NT2/D1 (cell line): ENCODE results near the gene ASPSCR1.

Experiments
- DNase-seq: peaks from one replicate; pipeline ENCODE4 v3.0.0-alpha.2; 2011; ENCODE audit warnings: low read depth, low spot score
- H3K27me3 ChIP-seq: 2 replicates; pipeline ENCODE4 v1.6.0; 2011; ENCODE audit warnings: mild to moderate bottlenecking; ENCODE audit not compliant: insufficient read length, insufficient read depth
- H3K36me3 ChIP-seq: 2 replicates; pipeline ENCODE4 v1.6.1; 2011; ENCODE audit warnings: mild to moderate bottlenecking, low read length, mixed read lengths; ENCODE audit not compliant: insufficient read depth, insufficient read length
- H3K4me1 ChIP-seq: 2 replicates; pipeline ENCODE4 v1.5.1; 2011; ENCODE audit not compliant: insufficient read depth, insufficient read length
- H3K4me3 ChIP-seq: 2 replicates; pipeline ENCODE4 v1.5.1; 2011; ENCODE audit warnings: low read depth; ENCODE audit not compliant: insufficient read length
- H3K9ac ChIP-seq: 2 replicates; pipeline ENCODE4 v1.6.0; 2011; ENCODE audit warnings: low read depth; ENCODE audit not compliant: insufficient read length
- H3K9me3 ChIP-seq: 2 replicates; pipeline ENCODE4 v1.5.1; 2011; ENCODE audit warnings: mild to moderate bottlenecking, low read length; ENCODE audit not compliant: insufficient read depth
- SUZ12 ChIP-seq: IDR thresholded peaks from 2 replicates; pipeline ENCODE4 v1.6.1; 2011; ENCODE audit not compliant: insufficient read length, insufficient read depth; ENCODE audit errors: extremely low read depth
- YY1 ChIP-seq: IDR thresholded peaks from 2 replicates; pipeline ENCODE4 v1.6.1; 2011; ENCODE audit not compliant: insufficient read length, insufficient read depth
- ZNF274 ChIP-seq: IDR thresholded peaks from 2 replicates; pipeline ENCODE4 v1.6.1; 2011; ENCODE audit warnings: mild to moderate bottlenecking, low read depth, low read length

The ASPSCR1 gene

GRCh38 chr17:81991684-81992305 is 14.4 kb downstream of the ASPSCR1 start:
- no peaks in the 10 kb centered on the region; the same call in 1 of the 2 replicates for H3K9me3 ChIP-seq
- H3K27me3 ChIP-seq, result no peaks in the 10 kb centered on the region
- peaks cover 50% of the 10 kb centered on the region for H3K4me1 ChIP-seq
- H3K4me3 ChIP-seq, result peak overlapping the region; percentile 21
- no peak for TF ChIP-seq YY1
- TF ChIP-seq ZNF274, result no peak
- no peak for TF ChIP-seq SUZ12
- peaks cover 49% of the 10 kb centered on the region for H3K36me3 ChIP-seq
- DNase-seq, result no peak
- H3K9ac ChIP-seq, result peak overlapping the region; percentile 62

GRCh38 chr17:81992306-81993102 is 15.1 kb downstream of the ASPSCR1 start:
- no peak for DNase-seq

GRCh38 chr17:81993729-81994592 is 16.5 kb downstream of the ASPSCR1 start:
- Histone ChIP-seq H3K4me3 (no peak overlapping the region), H3K9ac (peak overlapping the region; percentile 51), H3K9me3 (no peaks in the 10 kb centered on the region; the same call in 1 of the 2 replicates), H3K27me3 (no peaks in the 10 kb centered on the region), H3K36me3 (peaks cover 51% of the 10 kb centered on the region), H3K4me1 (peaks cover 53% of the 10 kb centered on the region)
- DNase-seq, result no peak
- TF ChIP-seq YY1 (no peak), ZNF274 (no peak), SUZ12 (no peak)

More at GRCh38 chr17:81992306-81993102, 15.1 kb downstream of the ASPSCR1 start:
- Histone ChIP-seq H3K9me3 (no peaks in the 10 kb centered on the region; the same call in 1 of the 2 replicates), H3K4me1 (peaks cover 52% of the 10 kb centered on the region), H3K27me3 (no peaks in the 10 kb centered on the region), H3K36me3 (peaks cover 47% of the 10 kb centered on the region), H3K4me3 (no peak overlapping the region), H3K9ac (peak overlapping the region; percentile 62)
- TF ChIP-seq YY1 (no peak), ZNF274 (no peak), SUZ12 (no peak)

DNA sequence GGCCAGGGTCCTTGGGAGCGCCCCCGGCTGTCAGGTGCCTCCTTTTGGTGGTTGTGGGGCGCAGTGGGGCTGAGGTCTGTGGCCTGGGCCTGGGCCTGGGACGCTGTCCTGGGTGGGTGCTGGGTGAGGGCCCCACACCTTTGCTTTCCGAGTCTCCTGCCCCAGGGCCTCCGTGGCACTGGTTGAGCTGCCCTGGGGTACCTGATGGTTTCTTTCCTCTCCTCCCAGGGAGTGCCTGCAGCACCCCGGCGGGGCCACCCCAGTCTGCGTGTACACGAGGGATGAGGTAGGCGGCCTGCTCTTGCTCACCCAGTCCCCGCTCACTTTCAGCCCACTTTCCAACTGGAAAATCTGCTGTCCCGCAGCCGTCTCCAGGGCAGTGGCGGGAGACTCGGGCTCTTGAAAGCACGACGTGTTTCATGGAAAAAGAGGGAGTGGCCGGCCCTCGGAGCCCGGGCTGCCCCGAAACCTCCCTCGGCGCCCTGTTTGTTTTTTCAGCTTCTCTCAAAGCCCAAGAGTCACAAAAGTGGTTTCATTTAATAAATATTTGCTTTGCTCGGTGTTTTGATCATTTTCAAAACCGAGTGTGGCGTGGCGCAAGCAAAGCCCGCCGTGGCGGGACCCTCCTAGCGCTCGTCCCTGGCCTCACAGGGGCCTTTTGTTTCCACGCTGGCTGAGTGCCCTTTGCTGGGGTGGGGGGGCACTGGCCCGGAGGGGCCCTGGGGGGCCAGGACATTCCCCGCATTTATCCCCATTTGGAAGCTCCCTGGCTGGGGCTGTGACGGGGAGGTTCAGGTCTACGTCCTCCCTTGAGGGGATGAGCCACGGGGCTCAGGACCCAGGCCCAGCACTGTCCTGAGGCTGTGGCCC is 17.4 kb downstream of the ASPSCR1 start:
- DNase-seq, result no peak
- H3K9ac ChIP-seq, result peak overlapping the region; percentile 18
- no peak for TF ChIP-seq SUZ12
- no peak for TF ChIP-seq ZNF274
- no peak for TF ChIP-seq YY1
- H3K27me3 ChIP-seq, result no peaks in the 10 kb centered on the region
- H3K4me3 ChIP-seq, result no peak overlapping the region
- no peaks in the 10 kb centered on the region; the same call in 1 of the 2 replicates for H3K9me3 ChIP-seq
- peaks cover 52% of the 10 kb centered on the region for H3K4me1 ChIP-seq
- peaks cover 46% of the 10 kb centered on the region for H3K36me3 ChIP-seq

DNA sequence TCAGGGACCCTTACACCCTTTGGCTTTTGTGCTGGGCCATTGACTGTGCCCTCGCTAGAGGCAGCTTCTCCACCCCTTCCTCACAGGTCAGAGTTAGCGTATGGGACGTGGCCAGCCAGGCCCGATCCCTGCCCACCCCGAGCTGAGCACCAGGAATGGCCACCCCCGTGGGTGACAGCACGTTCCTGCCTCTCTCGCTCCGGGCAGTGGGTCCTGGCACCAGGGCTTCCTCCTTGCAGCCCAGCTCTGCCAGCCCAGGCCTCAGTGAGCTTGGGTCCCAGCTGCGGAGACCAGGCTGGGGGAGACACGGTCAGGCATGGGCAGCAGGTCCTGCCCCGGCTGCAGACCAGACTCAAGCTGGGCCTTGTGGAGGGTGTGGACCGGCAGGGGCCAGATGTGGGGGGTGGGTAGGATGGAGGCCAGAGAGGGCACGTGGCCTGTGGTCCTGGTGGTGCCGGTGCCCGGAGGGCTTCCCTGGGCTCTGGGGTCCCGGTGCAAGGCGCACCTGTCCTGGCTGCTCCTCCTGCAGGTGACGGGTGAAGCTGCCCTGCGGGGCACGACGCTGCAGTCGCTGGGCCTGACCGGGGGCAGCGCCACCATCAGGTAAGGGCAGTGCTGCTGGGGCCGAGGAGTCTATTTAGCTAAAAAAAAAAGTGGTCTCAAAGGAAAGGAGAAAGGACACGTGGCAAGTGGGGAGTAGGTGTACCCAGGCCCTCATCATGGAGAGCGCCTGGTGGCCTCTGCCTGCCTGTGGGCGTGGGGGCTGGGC is 18.2 kb downstream of the ASPSCR1 start:
- Histone ChIP-seq H3K9ac (peak overlapping the region; percentile 18), H3K4me1 (peaks cover 55% of the 10 kb centered on the region)
- TF ChIP-seq ZNF274 (no peak), YY1 (no peak), SUZ12 (no peak)

More for the DNA sequence above, 18.2 kb downstream of the ASPSCR1 start:
- peaks cover 39% of the 10 kb centered on the region for H3K36me3 ChIP-seq
- H3K27me3 ChIP-seq, result no peaks in the 10 kb centered on the region
- no peaks in the 10 kb centered on the region; the same call in 1 of the 2 replicates for H3K9me3 ChIP-seq
- no peak overlapping the region for H3K4me3 ChIP-seq
- DNase-seq, result no peak
